GM12864 (cell line): ENCODE data around the gene TAS2R30.
"Not testable (repeated sequence)": the region's sequence is repeated elsewhere in the genome, so short reads cannot be mapped to it uniquely, and the experiment has no call there.

Experiments
- DNase-seq: peaks from one replicate; pipeline ENCODE4 v3.0.0-alpha.2; 2011; ENCODE audit warnings: low read depth
- H3K4me3 ChIP-seq: 2 replicates; pipeline ENCODE4 v1.5.1; 2011; ENCODE audit warnings: mild to moderate bottlenecking, low read depth, low read length, control low read depth
- TF ChIP-seq, protein P1 (sequence below): IDR thresholded peaks from 2 replicates; pipeline ENCODE4 v1.5.1; 2011; ENCODE audit warnings: low read depth, mild to moderate bottlenecking, moderate library complexity, low read length, control low read depth, inconsistent platforms; ENCODE audit errors: missing control alignments

TAS2R30 gene

DNA sequence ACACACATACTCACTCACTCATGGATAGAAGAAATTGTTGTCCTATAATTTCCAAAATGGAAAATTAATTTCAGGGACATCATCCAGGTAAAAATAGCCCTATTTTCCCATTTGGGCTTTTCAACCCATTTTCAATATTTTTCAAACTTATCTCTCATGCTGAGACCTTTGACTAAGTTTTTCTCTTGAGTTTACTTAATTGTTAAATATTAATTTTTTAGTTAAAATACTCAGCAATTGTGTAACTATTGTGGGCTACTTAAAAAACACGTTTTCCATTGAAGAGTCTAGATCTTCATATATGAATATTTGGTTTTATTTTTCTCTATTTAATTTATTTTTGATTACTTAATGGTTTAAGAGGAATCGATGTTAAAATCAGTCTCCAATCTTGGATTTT is 28.2 kb downstream of the TAS2R30 start:
- TF ChIP-seq, protein P1, sequence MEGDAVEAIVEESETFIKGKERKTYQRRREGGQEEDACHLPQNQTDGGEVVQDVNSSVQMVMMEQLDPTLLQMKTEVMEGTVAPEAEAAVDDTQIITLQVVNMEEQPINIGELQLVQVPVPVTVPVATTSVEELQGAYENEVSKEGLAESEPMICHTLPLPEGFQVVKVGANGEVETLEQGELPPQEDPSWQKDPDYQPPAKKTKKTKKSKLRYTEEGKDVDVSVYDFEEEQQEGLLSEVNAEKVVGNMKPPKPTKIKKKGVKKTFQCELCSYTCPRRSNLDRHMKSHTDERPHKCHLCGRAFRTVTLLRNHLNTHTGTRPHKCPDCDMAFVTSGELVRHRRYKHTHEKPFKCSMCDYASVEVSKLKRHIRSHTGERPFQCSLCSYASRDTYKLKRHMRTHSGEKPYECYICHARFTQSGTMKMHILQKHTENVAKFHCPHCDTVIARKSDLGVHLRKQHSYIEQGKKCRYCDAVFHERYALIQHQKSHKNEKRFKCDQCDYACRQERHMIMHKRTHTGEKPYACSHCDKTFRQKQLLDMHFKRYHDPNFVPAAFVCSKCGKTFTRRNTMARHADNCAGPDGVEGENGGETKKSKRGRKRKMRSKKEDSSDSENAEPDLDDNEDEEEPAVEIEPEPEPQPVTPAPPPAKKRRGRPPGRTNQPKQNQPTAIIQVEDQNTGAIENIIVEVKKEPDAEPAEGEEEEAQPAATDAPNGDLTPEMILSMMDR = no peak
- no peak for DNase-seq
- H3K4me3 ChIP-seq = no peak overlapping the region

DNA sequence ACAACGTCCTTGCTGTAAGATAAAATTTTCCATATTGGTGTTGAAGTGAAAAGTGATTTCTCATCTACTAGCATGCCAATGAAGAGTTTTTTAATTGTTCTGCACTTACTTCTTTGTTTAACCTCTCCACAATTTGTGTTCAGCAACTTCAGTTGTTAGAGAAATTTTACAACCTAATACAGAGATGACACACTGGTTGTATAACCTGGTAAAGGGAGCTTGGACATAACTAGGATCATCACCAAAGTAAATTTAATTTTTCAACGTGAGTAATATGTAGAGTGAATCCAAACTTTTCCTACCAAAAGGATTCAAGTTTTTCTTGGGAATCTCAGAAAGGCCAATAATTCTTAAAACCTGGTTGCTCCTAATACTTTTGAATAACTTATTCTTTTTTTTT is 28.9 kb downstream of the TAS2R30 start:
- TF ChIP-seq, protein P1 = no peak

GRCh38 chr12:11094910-11095309 is 39.5 kb downstream of the TAS2R30 start:
- H3K4me3 ChIP-seq, DNase-seq: not testable (repeated sequence)

More for the DNA sequence above, 28.9 kb downstream of the TAS2R30 start:
- H3K4me3 ChIP-seq = no peak overlapping the region
- DNase-seq = no peak

DNA sequence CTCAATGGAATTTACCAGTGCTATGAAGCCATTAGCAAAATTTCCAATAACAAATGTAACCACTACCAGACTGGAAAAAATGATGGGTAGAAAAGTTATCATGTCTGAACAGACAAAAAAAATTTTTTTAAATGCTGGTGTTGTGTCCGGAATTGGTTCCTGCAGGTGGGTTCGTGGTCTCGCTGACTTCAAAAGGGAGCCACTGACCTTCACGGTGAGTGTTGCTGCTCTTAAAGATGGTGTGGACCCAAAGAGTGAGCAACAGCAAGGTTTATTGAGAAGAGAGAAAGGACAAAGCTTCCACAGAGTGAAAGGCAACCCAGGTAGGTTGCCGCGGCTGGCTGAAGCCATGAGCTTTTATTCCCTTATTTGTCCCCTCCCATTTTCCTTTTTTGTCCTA is 42.3 kb downstream of the TAS2R30 start, which contains the start of gene TAS2R43:
Gene TAS2R43, minus strand, starts transcription at position 186 of the 400 bp plus-strand sequence. Its CDS starts 84 bp downstream, at position 102.
- no peak within 1 kb of the TSS for H3K4me3 ChIP-seq
- TF ChIP-seq, protein P1 = no peak
- DNase-seq = no peak

DNA sequence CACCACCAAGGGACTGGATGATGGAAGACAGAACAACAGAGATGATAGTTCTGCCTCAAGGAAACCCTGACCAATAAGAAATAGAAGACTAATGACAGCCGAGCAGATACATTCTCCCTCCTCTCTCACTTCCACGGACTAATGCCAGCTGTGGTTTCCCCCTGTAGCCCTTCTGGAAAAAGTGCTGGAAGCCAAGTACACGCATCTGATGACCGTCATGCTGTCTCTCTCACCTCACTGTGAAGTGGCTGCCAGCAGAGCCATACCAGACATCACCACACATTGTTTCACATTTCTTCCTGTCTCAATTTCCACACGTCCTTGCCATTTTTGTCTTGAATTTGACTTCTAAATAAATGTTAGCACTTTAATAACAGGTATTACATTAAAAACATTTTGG is 45.2 kb downstream of the TAS2R30 start:
- DNase-seq = no peak
- H3K4me3 ChIP-seq = no peak overlapping the region
- TF ChIP-seq, protein P1 = no peak

GRCh38 chr12:11085419-11085818 is 49.0 kb downstream of the TAS2R30 start:
- DNase-seq = no peak
- TF ChIP-seq, protein P1 = no peak
- no peak overlapping the region for H3K4me3 ChIP-seq
